SK-N-SH treated with all-trans-retinoic acid at 6 μM for 48 hours (cell line): ENCODE results near the gene PTGIR.

Experiments
- ATAC-seq: fragments of 200-7000 bp; cut with Tn5 transposase; 3 replicates; pipeline ENCODE4 v1.9.1; 2020; ENCODE audit warnings: mild to moderate bottlenecking, moderate library complexity
- ARNTL ChIP-seq: fragments of 450-650 bp; formaldehyde crosslinking; IDR thresholded peaks from 2 replicates; pipeline ENCODE4 v1.5.0; 2020; ENCODE audit warnings: low read depth, mild to moderate bottlenecking, moderate library complexity, borderline replicate concordance
- BACH2 ChIP-seq: fragments of 250-450 bp; sonication (Bioruptor Pico); IDR thresholded peaks from 2 replicates; pipeline ENCODE4 v1.9.0; 2021; ENCODE audit warnings: mild to moderate bottlenecking, borderline replicate concordance
- CREB5 ChIP-seq: fragments of 250-450 bp; sonication (Bioruptor Pico); IDR thresholded peaks from 2 replicates; pipeline ENCODE4 v1.5.1; 2020; ENCODE audit warnings: low read depth, mild to moderate bottlenecking, moderate library complexity
- CSDC2 ChIP-seq: fragments of 250-450 bp; sonication (Bioruptor Pico); IDR thresholded peaks from 2 replicates; pipeline ENCODE4 v1.5.0; 2020; ENCODE audit warnings: mild to moderate bottlenecking, moderate library complexity
- ESRRG ChIP-seq: fragments of 250-450 bp; sonication (Bioruptor Pico); IDR thresholded peaks from 2 replicates; pipeline ENCODE4 v1.6.1; 2021; ENCODE audit warnings: mild to moderate bottlenecking
- GLIS3 ChIP-seq: fragments of 250-450 bp; sonication (Bioruptor Pico); IDR thresholded peaks from 2 replicates; pipeline ENCODE4 v1.5.0; 2020; ENCODE audit warnings: mild to moderate bottlenecking, moderate library complexity
- ISL1 ChIP-seq: fragments of 250-450 bp; sonication (Bioruptor Pico); IDR thresholded peaks from 2 replicates; pipeline ENCODE4 v2.1.2; 2022; ENCODE audit warnings: mild to moderate bottlenecking, moderate library complexity
- OSR1 ChIP-seq: fragments of 250-450 bp; sonication (Bioruptor Pico); IDR thresholded peaks from 2 replicates; pipeline ENCODE4 v1.8.0; 2022; ENCODE audit warnings: moderate library complexity, mild to moderate bottlenecking, inconsistent platforms
- PATZ1 ChIP-seq: fragments of 250-450 bp; sonication (Bioruptor Pico); IDR thresholded peaks from 2 replicates; pipeline ENCODE4 v1.8.0; 2020; ENCODE audit warnings: mild to moderate bottlenecking, moderate library complexity, borderline replicate concordance
- POU6F1 ChIP-seq: fragments of 250-450 bp; sonication (Bioruptor Pico); IDR thresholded peaks from 2 replicates; pipeline ENCODE4 v1.8.0; 2021; ENCODE audit warnings: low read depth, mild to moderate bottlenecking, moderate library complexity, borderline replicate concordance
- PPARA ChIP-seq: fragments of 250-450 bp; sonication (Bioruptor Pico); IDR thresholded peaks from 2 replicates; pipeline ENCODE4 v1.5.0; 2020; ENCODE audit warnings: mild to moderate bottlenecking, borderline replicate concordance
- RARB ChIP-seq: fragments of 250-450 bp; sonication (Bioruptor Pico); IDR thresholded peaks from 2 replicates; pipeline ENCODE4 v1.8.0; 2021; ENCODE audit warnings: mild to moderate bottlenecking, moderate library complexity
- SNAI2 ChIP-seq: fragments of 250-450 bp; sonication (Bioruptor Pico); IDR thresholded peaks from 2 replicates; pipeline ENCODE4 v1.5.0; 2020; ENCODE audit warnings: mild to moderate bottlenecking, moderate library complexity
- TCF4 ChIP-seq: fragments of 250-450 bp; sonication (Bioruptor Pico); IDR thresholded peaks from 2 replicates; pipeline ENCODE4 v1.8.0; 2021; ENCODE audit warnings: mild to moderate bottlenecking, moderate library complexity, borderline replicate concordance
- TOX ChIP-seq: fragments of 250-450 bp; sonication (Bioruptor Pico); IDR thresholded peaks from 2 replicates; pipeline ENCODE4 v1.8.0; 2021; ENCODE audit warnings: mild to moderate bottlenecking, moderate library complexity, borderline replicate concordance
- TSHZ2 ChIP-seq: fragments of 250-450 bp; sonication (Bioruptor Pico); IDR thresholded peaks from 2 replicates; pipeline ENCODE4 v1.5.0; 2020; ENCODE audit warnings: mild to moderate bottlenecking, moderate library complexity
- ZC3H10 ChIP-seq: fragments of 250-450 bp; sonication (Bioruptor Pico); IDR thresholded peaks from 2 replicates; pipeline ENCODE4 v1.5.1; 2021; ENCODE audit warnings: mild to moderate bottlenecking, moderate library complexity
- ZFP3 ChIP-seq: fragments of 250-450 bp; sonication (Bioruptor Pico); IDR thresholded peaks from 2 replicates; pipeline ENCODE4 v1.5.0; 2020; ENCODE audit warnings: mild to moderate bottlenecking, moderate library complexity
- ZNF565 ChIP-seq: fragments of 450-650 bp; formaldehyde crosslinking; conservative IDR thresholded peaks from 2 replicates; pipeline ENCODE4 v1.5.0; 2020; ENCODE audit warnings: low read depth, mild to moderate bottlenecking, moderate library complexity
- ZNF70 ChIP-seq: fragments of 450-650 bp; formaldehyde crosslinking; IDR thresholded peaks from 2 replicates; pipeline ENCODE4 v1.5.0; 2020; ENCODE audit warnings: mild to moderate bottlenecking, moderate library complexity
- ZNF8 ChIP-seq: fragments of 450-650 bp; formaldehyde crosslinking; IDR thresholded peaks from 2 replicates; pipeline ENCODE4 v1.5.0; 2020; ENCODE audit warnings: mild to moderate bottlenecking, moderate library complexity

Gene PTGIR

GRCh38 chr19:46579361-46579879, 45.5 kb downstream of the PTGIR start:
- no peak for TF ChIP-seq ISL1 (CRISPR knock-in tag)
- TF ChIP-seq ARNTL (CRISPR knock-in tag): no peak
- TF ChIP-seq ZNF70 (CRISPR knock-in tag): no peak
- TF ChIP-seq ZNF565 (CRISPR knock-in tag): no peak
- TF ChIP-seq BACH2 (CRISPR knock-in tag): no peak
- TF ChIP-seq GLIS3 (CRISPR knock-in tag): no peak
- TF ChIP-seq SNAI2 (CRISPR knock-in tag): no peak
- no peak for TF ChIP-seq ESRRG
- TF ChIP-seq OSR1 (CRISPR knock-in tag): no peak
- TF ChIP-seq TCF4: no peak
- TF ChIP-seq ZNF8 (CRISPR knock-in tag): no peak
- TF ChIP-seq PATZ1 (CRISPR knock-in tag): no peak
- 0 out of 3 replicates have a peak, but pooled peaks have one; percentile 26 for ATAC-seq

- ATAC-seq: no peak
- TF ChIP-seq PATZ1 (CRISPR knock-in tag) (no peak), ZNF70 (CRISPR knock-in tag) (no peak), RARB (no peak), ZC3H10 (no peak)
Observed at GRCh38 chr19:46578450-46578849, 46.4 kb downstream of the PTGIR start.

GRCh38 chr19:46574533-46574932, 50.4 kb downstream of the PTGIR start:
- ATAC-seq: no peak

More at GRCh38 chr19:46574533-46574932, 50.4 kb downstream of the PTGIR start:
- TF ChIP-seq TOX (CRISPR knock-in tag) (no peak), TCF4 (no peak), POU6F1 (CRISPR knock-in tag) (no peak), GLIS3 (CRISPR knock-in tag) (no peak), CREB5 (CRISPR knock-in tag) (no peak), ZNF8 (CRISPR knock-in tag) (no peak), PATZ1 (CRISPR knock-in tag) (no peak), OSR1 (CRISPR knock-in tag) (no peak), CSDC2 (CRISPR knock-in tag) (no peak), ARNTL (CRISPR knock-in tag) (no peak), BACH2 (CRISPR knock-in tag) (no peak), ZNF70 (CRISPR knock-in tag) (no peak), TSHZ2 (CRISPR knock-in tag) (no peak), ESRRG (no peak), RARB (no peak), ZC3H10 (no peak), ZNF565 (CRISPR knock-in tag) (no peak), SNAI2 (CRISPR knock-in tag) (no peak), ZFP3 (CRISPR knock-in tag) (no peak), PPARA (CRISPR knock-in tag) (no peak)
